Melanocyte of skin (primary cell): ENCODE measurements around the gene AP3B2. TPM values are rescaled to one million over a fixed set of nuclear protein-coding genes. Genes with fewer than 3 reads are reported as not detected.

Source experiments
- total RNA-seq, 2 donors: library from RNA; depleted of rRNA; stranded (reverse); fragments of >200 nt; gene quantifications; 2 replicates each; pipeline ENCODE4 v1.2.3, GENCODE V29; 2012

AP3B2 gene, protein sequence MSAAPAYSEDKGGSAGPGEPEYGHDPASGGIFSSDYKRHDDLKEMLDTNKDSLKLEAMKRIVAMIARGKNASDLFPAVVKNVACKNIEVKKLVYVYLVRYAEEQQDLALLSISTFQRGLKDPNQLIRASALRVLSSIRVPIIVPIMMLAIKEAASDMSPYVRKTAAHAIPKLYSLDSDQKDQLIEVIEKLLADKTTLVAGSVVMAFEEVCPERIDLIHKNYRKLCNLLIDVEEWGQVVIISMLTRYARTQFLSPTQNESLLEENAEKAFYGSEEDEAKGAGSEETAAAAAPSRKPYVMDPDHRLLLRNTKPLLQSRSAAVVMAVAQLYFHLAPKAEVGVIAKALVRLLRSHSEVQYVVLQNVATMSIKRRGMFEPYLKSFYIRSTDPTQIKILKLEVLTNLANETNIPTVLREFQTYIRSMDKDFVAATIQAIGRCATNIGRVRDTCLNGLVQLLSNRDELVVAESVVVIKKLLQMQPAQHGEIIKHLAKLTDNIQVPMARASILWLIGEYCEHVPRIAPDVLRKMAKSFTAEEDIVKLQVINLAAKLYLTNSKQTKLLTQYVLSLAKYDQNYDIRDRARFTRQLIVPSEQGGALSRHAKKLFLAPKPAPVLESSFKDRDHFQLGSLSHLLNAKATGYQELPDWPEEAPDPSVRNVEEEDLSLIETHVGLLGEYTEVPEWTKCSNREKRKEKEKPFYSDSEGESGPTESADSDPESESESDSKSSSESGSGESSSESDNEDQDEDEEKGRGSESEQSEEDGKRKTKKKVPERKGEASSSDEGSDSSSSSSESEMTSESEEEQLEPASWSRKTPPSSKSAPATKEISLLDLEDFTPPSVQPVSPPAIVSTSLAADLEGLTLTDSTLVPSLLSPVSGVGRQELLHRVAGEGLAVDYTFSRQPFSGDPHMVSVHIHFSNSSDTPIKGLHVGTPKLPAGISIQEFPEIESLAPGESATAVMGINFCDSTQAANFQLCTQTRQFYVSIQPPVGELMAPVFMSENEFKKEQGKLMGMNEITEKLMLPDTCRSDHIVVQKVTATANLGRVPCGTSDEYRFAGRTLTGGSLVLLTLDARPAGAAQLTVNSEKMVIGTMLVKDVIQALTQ
- 1 to 10 TPM in 1 of 2 donors, under 1 TPM in 1; 0.67 to 4.1 TPM for total RNA-seq

DNA sequence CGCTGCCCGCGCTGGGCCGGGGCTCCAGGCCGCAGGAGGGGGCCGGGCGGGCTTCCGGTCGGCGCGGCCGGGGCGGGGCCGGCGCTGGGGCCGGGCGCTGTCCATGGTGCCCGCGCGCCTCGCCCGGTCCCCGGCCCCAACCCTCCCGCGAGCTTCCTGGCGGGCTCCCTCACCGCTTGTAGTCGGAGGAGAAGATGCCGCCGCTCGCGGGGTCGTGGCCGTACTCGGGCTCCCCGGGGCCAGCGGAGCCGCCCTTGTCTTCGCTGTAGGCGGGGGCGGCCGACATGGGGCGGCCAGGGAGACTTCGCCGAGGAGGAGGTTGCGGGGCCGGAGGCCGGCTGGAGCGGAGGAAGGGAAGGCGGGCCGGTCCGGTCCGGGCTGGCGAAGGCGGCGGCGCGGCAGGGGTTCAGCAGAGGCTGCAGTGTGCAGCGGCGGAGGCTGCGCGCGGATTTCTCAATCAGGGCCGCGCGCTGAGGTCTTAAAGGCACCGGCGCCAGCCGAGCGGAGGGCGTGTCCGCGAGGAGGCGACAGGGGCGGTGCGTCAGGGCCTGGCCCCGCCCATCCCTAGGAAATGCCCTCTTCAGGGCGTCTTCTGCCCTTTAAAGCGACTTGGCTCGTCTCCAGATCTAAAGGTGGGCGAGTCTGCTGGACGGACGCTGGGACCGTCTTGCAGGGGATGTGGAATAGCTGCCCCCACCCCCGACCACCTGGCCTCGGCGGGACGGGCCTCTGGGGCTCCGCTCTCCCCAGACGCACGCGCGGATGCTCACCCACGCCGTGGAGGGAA lies at the start of gene AP3B2:
AP3B2 (minus strand) TSS at position 455 of the 787 bp plus-strand sequence; CDS start at position 286, 169 bp downstream.

GRCh38 chr15:82647045-82647834 lies 62.4 kb downstream of the AP3B2 start, which contains the start of gene CPEB1:
Gene CPEB1, minus strand, starts transcription at chr15:82647363. Its CDS starts 18,904 bp downstream, at chr15:82628459.

Other genes with a start within 250 kb of the AP3B2 start
- gene RPS17, start 169.4 kb downstream of the AP3B2 start, total RNA-seq: 1,000 to 10,000 TPM in 1 of 2 donors, 100 to 1,000 TPM in 1; 784 to 1,403 TPM
- 10 to 100 TPM; 13.7 to 31.3 TPM for gene CPEB1, start 62.5 kb downstream of the AP3B2 start, total RNA-seq
- gene FSD2, start 96.2 kb upstream of the AP3B2 start, total RNA-seq: not detected
- gene WHAMM, start 99.8 kb upstream of the AP3B2 start, total RNA-seq: 1 to 10 TPM; 5.3 to 5.5 TPM
- gene HOMER2, start 242.8 kb upstream of the AP3B2 start, total RNA-seq: 1 to 10 TPM; 5.0 to 9.3 TPM